HG03442 (cell line): ENCODE measurements around the gene HRH4.

Source experiments
- ATAC-seq: cut with Tn5 transposase; IDR thresholded peaks from one replicate; pipeline ENCODE4 v1.9.1; 2021; ENCODE audit warnings: mild to moderate bottlenecking, moderate library complexity; ENCODE audit not compliant: unreplicated experiment

The HRH4 gene

DNA sequence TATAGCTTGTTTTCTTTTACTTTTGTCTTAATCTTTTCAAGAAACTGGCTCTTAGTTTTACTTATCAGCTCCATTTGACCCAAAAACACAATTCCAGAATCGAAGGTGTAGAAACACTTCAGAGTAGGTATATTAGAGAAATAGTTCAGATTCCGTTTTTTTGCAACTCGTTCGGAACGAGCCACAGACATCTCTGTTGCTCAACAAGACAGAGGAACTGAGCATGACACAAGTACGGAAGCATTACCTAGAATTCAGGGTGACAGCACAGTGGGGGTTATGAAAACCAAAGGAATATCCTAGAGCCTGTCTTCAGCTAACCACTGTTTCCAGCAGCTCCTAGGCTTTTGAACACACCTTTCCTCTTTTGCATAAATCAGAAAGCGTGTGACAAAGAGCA lies 5.0 kb downstream of the HRH4 start:
- ATAC-seq: no peak

- ATAC-seq: no peak
These were observed 6.3 kb downstream of the HRH4 start for GRCh38 chr18:24466771-24467170.

DNA sequence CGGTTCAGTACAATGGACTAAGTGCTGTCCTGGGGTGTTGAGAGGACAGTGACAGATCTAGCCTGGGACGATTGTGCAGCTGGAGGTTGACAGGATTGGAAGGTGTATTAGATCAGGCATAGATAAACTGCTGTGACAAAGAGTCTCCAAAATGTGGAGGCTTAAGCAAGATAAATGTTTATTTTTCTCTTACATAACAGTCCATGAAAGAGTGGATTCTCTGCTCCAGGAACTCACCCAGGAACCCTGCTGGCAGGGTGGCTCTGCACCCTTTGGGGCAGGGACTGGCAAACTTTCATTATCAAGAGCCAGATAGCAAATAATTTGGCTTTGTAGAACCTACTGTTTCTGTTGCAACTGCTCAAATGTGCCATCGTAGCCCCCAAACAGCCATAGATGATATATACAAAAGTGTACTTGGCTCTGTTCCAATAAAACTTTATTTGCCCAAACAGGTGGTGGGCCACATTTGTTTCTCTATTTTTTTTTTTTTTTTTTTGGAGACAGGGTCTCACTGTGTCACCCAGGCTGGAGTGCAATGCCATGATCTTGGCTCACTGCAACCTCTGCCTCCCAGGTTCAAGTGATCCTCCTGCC lies 9.7 kb downstream of the HRH4 start:
- no peak for ATAC-seq

DNA sequence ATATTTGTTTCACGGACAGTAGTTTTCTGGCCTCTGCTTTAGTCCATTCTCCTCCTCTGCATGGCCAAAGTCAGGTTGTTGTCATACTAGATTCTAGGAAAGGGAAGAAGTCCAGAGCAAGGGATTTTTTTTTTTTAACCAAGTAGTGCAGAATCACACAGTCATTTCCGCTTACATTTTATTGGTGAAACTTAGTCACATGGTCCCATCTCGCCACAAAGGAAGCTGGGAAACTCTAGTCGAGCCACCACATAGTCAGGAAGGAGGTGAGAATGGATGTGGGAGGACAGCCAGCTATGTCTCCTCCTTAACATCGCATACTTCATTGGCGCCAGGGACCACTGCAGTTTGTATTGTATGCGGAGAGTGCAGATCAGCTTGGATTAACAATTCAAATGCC lies 10.4 kb downstream of the HRH4 start:
- ATAC-seq: no peak

- ATAC-seq: no peak
These were observed 12.2 kb downstream of the HRH4 start for GRCh38 chr18:24472591-24472990.

DNA sequence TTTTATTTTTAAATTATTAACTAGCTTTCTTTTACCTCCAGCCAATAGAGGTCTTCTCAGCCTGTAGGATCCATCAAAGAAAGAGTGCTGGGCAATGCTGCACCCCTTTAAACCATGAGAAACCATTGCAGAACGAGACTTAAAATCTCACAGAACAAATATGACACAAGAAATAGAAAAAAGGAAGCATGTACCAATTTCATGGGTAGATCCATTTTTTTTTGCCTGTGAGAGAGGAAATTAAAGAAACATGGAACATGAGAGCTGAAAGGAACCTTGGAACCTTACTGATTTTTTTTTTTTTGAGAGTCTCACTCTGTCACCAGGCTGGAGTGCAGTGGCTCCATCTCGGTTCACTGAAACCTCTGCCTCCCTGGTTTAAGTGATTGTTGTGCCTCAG lies 14.0 kb downstream of the HRH4 start:
- ATAC-seq: no peak

DNA sequence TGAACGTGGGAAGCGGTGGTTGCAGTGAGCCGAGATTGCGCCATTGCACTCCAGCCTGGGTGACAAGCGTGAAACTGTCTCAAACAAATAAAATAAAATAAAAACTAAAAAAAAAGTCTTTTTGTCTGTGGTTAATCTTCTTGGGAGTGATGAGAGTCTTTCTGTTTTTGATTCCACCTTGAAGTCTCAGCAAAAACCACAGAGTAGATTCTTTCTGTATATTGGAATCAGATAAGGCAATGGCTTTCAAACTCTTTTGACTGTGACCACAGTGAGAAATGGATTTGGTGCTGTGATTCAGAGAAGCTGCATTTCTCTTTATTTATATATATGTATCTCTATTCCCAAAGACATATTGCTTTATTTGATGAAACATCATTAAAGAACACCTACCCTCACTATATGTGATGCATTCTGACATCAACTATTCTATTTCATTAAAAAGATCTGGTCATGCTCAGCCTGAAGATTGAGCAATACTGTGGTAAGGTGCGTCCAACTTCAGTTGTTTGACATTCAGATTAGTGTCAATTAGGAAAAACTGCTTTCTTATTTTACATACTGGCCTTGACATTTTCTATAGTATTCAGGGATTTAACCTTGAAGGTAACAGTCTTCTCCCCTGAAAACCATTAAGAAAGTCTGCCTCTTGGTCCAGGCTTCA lies 15.6 kb downstream of the HRH4 start:
- no peak for ATAC-seq

DNA sequence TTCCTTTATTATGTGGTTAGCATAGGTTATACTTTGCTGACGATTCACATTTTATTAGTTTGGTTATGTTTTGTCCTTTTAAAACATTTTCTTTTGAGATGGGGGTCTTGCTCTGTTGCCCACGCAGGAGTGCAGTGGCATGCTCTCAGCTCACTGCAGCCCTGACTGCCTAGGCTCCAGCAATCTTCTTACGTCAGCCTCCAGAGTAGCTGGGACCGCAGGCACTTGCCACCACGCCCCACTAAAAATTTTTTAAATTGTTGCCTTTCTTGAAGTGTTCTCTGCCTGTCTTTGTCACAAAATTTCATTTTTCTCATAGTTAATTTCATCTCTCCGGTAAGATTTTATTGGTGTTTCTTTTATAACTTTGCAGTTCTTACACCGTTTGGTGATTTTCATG lies 18.9 kb downstream of the HRH4 start:
- no peak for ATAC-seq

GRCh38 chr18:24482821-24483220 lies 22.4 kb downstream of the HRH4 start:
- no peak for ATAC-seq

- ATAC-seq: no peak
These were observed 25.2 kb downstream of the HRH4 start for GRCh38 chr18:24485681-24486080.

- no peak for ATAC-seq
These were observed 26.2 kb downstream of the HRH4 start for GRCh38 chr18:24486684-24487083.

GRCh38 chr18:24488824-24489493 lies 28.5 kb downstream of the HRH4 start:
- ATAC-seq: no peak

DNA sequence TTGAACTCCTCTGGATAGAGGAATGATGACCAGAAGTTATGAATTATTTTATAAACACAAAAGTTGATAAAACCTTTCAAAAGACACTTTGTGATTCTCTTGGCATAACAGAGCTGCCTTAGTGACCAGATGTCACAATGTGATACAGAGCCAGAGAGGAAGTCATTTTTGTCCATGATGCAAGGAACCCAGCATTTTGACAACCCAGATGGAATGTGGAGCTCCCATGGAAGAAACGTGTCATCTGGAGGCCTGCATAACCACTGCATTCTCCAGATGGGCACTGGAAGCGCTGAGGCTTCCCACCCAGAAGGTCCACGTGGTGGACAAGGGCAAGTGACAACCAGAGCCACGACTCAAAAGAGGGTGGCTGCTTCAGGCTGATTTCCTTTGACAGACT lies 30.1 kb downstream of the HRH4 start:
- no peak for ATAC-seq

DNA sequence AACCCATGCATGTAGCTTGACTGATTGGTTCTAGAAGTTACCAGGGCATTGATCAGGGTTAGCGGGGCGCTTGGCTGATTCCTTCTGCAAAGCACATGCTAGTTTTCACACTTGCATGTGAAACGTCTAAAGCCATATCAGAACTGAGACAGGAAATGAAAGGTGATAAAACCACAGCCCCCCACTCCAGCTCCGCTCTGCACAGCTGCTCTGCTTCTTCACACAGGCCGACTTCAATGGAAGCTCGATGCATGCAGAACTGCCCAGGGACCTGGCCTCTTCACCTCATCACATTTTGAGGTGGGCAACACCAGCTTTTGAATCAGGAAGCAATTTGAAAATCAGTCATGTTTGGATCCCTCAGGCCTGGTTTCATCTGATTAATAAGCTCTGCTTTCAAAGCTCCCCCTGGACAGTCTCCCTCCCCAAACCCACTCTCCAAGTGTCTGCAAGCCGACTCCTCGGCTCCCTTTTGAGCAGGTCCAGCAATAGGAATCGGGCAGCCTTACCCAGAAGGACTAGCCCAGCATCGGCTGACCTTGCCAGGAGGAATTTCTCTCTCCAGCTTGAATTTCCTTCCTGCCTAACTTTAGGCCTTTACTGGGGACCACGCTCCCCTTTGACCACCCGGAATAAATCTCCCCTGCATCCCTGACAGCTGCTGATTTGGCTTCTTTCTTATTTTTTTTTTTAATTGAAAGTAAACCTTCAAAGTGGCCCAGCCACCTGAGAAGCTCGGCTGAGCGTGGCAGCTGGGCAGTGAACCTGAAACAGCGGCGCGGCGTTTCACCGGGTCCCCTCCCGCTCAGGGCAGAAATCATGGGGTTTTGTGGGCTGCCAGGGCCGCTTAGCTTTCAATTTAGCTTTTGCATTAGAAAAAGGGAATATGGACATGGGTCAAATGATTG lies 31.7 kb downstream of the HRH4 start:
- ATAC-seq: peak; percentile 85

DNA sequence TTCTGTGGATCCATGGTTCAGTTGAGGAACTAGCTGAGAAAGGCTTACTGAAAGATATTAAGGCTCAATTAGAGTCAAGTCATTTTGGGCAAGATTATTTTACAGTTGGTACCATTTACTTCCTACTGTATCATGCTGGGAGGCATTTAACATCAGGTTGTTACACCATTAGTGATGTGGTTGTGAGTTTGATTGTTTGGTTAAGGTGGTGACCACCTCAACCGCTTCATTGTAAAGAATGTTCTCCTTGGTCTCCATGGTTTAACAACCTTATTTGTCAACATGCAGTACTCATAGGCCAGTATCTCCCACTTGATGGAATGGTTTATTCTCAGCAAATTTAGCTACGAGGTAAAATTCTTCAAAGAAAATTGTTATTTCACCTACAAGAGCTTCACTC lies 34.1 kb downstream of the HRH4 start:
- no peak for ATAC-seq

DNA sequence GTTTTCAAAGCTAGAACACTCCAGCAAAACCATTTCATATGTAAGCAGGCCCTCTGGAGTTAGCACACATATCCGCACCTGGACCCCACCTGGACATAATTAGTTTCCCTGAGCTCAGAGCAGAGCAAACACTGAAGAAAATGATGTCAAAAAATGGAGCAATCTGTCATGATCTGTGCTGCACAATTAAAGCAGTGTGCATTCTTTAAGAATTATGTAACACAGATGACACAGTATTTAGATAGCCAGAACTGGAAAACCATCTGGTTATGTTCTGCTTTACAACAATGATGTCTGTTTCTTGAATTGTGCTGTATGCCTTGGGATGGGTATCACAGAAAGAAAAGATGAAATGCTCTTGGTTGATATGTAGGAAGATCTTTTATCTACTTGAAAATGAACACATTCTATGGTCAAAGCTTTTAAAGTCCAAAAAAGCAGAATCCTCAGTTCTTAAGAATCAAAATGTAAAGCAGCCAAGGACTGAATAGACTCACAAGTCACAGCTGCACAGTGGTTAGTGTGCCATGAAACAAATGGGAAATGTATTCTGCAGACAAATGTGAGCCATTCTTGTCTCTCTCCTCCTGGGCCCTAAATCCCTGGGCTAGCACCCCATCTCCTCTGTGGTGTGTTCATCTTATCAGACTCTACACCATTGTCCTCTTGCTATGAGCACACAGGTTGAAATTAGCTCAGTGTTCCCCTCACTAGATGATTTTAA lies 36.8 kb downstream of the HRH4 start:
- ATAC-seq: no peak

GRCh38 chr18:24499814-24500213 lies 39.4 kb downstream of the HRH4 start:
- no peak for ATAC-seq

- ATAC-seq: no peak
These were observed 39.8 kb downstream of the HRH4 start for GRCh38 chr18:24500217-24500616.

DNA sequence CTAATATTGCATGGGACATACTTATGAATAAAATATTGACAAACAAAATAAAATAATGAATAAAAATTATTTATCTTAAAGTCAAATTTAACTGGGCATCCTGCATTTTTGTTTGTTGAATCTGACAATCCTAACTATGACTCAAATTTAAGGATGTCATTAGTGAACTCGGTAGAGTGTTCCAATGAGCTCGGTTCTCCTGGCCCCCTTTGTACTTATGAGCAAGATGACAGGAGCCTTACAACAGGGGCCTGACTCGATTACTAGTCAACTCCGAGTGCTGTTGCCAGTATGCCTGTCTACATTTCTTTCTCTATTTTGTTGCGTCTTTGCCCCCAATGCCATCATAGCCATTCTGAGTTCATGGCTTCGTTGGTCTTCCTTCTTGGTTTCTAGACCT lies 40.3 kb downstream of the HRH4 start:
- ATAC-seq: no peak

- no peak for ATAC-seq
These were observed 42.5 kb downstream of the HRH4 start for GRCh38 chr18:24502667-24503523.
